HG02943 (cell line): Measurements from ENCODE around the gene TULP4.
"Not testable (repeated sequence)": the region's sequence is repeated elsewhere in the genome, so short reads cannot be mapped to it uniquely, and the experiment has no call there.

ENCODE experiments used
- ATAC-seq: cut with Tn5 transposase; IDR thresholded peaks from one replicate; pipeline ENCODE4 v1.9.1; 2021; ENCODE audit warnings: mild to moderate bottlenecking, low read depth, moderate library complexity; ENCODE audit not compliant: unreplicated experiment

Gene TULP4

DNA sequence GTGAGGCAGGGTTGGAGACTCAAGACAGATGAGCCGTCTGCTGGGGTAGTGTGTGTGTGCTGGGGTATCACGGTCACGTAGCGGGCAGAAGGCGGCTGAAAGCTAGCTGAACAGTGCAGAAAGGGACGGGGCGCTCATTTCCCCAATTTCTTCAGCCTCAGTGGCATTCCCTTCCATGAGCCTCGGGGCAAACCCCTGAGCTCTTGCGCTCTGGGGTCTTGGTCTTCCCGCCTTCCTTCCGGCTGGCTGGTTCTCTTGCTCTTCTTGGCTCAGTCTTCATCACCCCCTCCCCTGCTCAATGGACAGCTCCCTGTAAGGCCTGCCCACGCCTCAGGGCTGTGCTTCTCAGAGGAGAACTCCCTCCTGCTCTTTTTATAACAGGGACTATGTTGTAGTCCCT is 232.2 kb downstream of the TULP4 start:
- ATAC-seq, result no peak

- ATAC-seq, result no peak
These were observed 233.0 kb downstream of the TULP4 start for GRCh38 chr6:158545043-158545966.

DNA sequence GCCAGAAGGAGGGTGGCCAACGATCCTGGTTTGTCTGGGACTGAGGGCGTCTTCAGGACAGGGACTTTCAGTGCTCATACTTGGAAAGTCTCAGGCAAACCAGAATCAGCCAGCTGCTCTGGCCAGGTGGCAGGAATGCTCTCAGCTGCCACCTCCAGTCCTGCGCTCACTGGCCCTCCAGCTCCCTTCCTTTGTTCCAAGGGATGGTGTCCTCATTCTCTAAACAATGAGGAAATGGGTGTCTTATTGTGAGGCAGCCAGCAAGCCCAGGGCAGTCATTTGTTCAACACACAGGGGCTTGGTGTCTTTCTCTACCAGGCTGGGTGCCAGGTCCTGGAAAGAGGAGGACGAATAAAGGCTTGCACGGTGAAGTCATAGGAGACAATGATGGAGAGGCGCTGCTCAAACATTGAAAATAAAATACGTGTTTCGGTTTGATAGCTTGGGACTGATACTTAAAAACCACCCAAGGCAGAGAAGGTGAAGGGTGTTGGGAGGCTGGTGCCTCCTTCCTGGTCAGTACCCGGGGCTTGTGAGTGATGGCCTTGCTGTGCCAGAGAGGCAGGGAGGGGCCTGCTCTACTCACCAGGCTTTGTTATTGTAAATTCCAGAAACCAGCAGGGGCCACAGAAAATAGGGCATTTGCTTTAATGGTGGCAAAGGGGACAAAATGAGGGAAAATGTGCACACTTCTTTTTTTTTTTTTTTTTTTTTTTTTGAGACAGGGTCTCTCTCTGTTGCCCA is 236.3 kb downstream of the TULP4 start:
- ATAC-seq, result no peak

DNA sequence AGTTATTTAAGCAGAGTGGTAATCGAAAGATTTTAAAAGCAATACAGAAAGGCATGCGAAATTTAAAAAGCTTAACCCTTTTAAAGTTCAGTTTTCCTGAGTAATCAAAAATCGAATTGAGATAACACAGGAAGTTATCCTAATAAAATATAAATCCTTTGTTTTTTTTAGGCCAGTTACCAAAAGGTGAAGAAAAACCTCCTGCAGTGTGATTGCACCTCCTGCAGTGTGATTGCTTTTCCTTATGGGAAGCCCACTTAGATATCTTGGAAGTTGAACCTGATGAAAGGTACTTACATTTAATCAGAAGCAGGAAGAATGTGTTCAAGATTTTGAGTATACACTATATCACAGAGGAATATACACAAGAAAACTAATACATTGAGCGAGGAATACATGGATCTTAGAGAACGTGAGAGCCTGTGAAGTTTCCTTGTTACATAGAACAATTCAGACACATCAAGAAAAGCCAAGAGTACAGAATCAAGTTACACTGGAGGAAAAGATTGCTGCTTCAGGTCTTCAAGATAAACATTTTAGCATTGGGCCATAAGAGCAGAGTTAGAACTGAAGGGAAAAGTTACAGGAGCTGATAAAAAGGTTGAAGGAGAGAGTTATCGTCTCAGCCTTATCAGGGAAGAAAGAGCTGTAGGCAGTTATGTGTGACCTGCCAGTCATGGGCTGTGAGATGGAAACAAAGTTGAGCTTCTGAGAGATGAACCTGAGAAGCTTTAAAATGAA is 240.0 kb downstream of the TULP4 start:
- no peak for ATAC-seq

DNA sequence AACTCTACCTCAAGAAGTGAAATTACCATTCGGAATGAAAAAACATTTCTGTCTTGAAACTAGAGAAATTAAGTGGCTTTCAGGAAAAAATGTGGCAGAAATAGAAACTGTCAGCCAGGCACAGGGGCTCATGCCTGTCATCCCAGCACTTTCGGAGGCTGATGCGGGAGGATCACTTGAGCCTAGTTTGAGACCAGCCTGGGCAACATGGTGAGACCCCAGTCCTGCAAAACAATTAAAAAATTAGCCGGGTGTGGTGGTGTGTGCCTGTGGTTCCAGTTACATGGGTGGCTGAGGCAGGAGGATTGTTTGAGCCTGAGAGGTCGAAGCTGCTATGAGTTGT is 240.5 kb downstream of the TULP4 start:
- ATAC-seq, result no peak

DNA sequence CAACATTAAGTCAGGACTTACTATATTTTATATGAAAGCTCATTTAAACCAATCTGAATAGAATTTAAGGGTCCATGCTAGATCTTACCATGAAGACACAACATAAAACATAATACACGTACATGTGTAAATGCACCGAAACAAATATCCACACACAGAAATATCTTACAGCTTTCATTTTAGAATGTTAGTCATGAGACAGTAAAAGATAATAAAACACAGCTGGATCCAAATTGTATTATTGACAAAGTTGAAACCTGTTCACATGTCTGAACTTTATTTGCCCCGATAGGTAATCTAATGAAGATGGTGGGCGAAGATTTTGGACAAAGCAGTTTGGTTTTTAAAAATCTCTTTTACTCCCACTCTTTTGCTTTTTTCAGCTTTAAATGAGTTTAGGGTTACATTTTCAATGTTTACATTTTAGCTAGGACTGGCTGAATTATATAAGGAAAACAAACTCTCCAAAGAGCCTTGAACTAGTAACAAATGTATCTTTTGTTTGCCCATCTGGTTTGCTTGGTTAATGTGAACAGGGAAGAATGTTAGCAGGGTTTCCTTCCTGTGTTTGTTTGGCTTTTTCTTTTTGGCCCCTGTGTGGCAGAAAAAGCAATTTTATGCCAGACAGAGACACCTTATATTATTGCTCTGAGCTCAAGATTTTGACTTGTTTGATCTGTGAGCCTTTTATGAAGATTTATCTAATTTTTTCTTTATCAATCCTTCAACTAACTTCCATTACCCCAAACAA is 242.5 kb downstream of the TULP4 start:
- ATAC-seq, result no peak

GRCh38 chr6:158556113-158556512 is 243.8 kb downstream of the TULP4 start:
- no peak for ATAC-seq

- not testable (repeated sequence) for ATAC-seq
These were observed 244.8 kb downstream of the TULP4 start for GRCh38 chr6:158557110-158557509.

GRCh38 chr6:158557927-158558326 is 245.7 kb downstream of the TULP4 start:
- no peak for ATAC-seq

DNA sequence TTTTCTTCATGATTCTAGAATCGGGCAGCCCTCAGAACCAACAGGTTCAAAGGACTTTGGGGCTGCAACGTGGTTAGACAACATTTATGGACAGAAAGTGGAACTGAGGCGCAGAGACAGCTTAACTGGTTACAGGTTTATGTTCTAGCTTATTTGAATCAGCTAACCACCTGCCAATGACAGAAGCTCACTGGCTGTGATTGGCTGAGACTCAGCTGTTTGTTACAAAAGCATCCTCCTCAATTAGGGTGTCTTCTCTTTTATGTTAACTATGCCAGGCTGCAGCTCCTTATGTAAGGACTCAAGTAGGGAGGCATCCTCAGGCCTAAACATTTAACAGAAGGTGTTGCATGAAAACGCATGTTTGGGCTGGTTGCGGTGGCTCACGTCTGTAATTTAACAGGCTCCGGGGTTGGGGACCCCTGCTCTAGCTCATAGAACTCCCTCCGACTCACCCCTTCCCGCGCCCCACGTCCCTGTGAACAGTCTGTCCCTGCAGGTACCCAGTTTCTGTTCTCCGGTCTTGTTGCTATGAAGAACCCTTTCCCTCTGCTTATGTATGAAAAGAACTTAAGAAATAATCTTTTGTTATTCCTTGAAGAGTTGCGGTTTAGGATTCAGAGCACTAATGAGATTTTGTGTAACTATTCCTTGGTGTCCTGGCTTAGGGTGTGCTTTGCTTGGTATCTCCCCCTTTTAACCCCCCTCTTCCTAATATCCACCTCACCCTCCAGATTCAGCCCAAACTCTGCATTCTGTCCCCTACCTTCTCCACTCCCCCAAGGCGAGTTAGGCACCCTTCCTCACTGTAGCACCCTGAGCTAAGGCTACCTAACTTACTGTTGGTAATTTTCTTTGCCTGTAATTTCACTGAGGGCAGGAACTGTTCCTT is 246.4 kb downstream of the TULP4 start:
- ATAC-seq, result no peak

DNA sequence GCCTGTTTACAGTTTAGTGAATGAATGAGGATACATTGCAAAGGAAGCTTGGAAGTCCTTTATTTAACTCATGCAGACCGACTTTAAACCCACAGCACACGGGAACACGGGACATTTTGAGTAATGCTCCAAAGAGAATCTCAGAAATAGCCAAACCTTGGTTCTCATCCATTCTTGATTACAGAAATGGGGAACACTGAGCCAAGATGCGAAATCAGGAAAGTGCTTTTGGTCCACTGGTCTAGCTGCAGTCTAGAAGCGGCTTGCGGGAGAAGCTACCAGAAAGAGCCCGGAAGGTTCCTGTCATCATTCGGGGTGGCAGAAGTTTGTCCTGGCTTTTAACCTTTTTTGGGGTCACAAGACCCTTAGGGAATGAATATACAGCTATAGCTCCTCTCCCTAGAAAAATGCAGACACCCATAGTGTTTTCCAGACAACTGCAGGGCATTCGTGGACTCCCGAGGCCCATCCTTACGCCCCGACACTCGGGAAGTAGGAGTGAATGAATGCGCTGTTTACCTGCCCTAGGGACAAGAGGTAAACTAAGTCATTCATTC is 247.2 kb downstream of the TULP4 start:
- no peak for ATAC-seq

DNA sequence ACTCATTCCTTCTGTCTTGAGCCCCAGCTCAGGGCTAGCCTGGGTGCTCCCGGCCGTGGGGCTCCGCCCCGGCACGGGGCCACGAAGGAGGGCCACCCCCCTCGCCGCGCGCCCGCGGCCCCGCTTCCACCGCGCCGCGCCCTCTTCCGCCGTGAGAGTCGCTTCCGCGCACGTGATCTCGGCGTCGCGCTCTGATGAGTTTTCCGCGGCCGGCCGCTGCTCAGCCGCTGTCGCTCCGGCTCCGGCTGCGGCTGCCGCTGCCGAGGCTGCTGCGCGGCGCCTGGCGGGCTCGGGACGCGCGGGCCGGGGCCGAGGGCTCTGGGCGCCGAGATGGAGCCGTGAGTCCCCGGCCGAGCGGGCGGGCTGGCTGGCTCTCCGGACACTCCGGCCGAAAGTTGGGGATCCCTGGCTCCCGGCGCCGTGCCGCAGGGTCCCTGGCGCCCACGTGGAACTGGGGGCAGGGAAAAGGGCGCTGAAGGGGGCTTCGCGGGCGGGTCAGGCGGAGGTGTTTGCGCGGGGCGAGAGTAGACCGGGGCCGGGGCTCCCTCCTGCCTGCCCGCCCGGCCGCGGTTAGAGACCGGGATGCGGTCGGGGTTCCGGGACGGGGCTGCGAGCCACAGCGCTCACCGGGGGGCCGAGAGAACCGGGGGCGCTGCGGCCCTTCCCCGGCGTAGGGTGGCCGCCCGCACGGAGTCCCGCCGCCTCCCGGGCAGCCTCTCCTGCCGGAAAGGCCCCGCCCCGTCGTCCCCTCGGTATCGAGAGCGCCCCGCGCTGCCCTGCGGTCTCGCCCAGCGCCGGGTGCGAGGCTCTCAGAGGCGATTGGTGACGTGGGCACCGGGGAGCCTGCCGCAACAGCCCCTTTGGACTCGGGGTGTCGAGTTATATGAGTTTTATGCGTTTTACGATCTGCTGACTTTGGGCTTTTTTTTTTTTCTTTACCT is 247.9 kb downstream of the TULP4 start, which contains the start of gene TMEM181:
TSS of gene TMEM181 (plus strand) at position 197 of the 941 bp plus-strand sequence. CDS start at position 331, 134 bp downstream.
- peak; percentile 85 for ATAC-seq

- no peak for ATAC-seq
These were observed 248.6 kb downstream of the TULP4 start for GRCh38 chr6:158560836-158561320.
